HEK293 (cell line): ENCODE data around the gene HMGA1.

Experiments
- CTCF ChIA-PET: fragments of 350-600 bp; formaldehyde crosslinking; extraction: SDS; loops from one replicate; lab custom pipeline; 2021; ENCODE audit warnings: antibody characterized with exemption; lab: Yijun Ruan, JAX
- POLR2A ChIA-PET: fragments of 300-600 bp; formaldehyde crosslinking; extraction: SDS; loops from one replicate; lab custom pipeline; 2020; ENCODE audit warnings: antibody characterized with exemption, inconsistent platforms; lab: Yijun Ruan, JAX
- H3K27ac ChIP-seq: fragments of 200-500 bp; sonication (Bioruptor generic); 2 replicates; pipeline ENCODE4 v1.5.1; 2014; ENCODE audit warnings: low read depth, low read length, control low read depth, inconsistent platforms; ENCODE audit errors: extremely low read depth
- H3K36me3 ChIP-seq, 2 experiments: fragments of 200-500 bp in 1 of 2; sonication (Bioruptor generic) in 1 of 2; 1 replicate in 1 of 2; 2 replicates in 1 of 2; pipeline ENCODE4 v1.5.1; 2014 to 2017; ENCODE audit warnings: inconsistent platforms in 2 of 2, low read length in 2 of 2; ENCODE audit not compliant: control insufficient read depth in 2 of 2, insufficient read depth in 1 of 2
- H3K4me1 ChIP-seq: fragments of 200-500 bp; sonication (Bioruptor generic); 2 replicates; pipeline ENCODE4 v1.5.1; 2014; ENCODE audit warnings: mild to moderate bottlenecking, low read length, inconsistent platforms; ENCODE audit not compliant: control insufficient read depth, insufficient read depth
- H3K4me3 ChIP-seq: 2 replicates; pipeline ENCODE4 v1.5.1; 2011; ENCODE audit warnings: low read depth, mild to moderate bottlenecking, control low read depth, low read length, moderate library complexity
- H3K9me3 ChIP-seq: fragments of 200-500 bp; sonication (Bioruptor generic); 2 replicates; pipeline ENCODE4 v1.5.1; 2014; ENCODE audit warnings: low read depth, low read length, inconsistent platforms; ENCODE audit not compliant: control insufficient read depth, insufficient read depth
- EGR2 ChIP-seq: fragments of 450-650 bp; formaldehyde crosslinking; IDR thresholded peaks from 2 replicates; pipeline ENCODE4 v1.5.1; 2016; ENCODE audit warnings: low read depth, missing biosample characterization, missing genetic modification characterization
- HOXC10 ChIP-seq: sonication (generic); formaldehyde crosslinking; IDR thresholded peaks from 2 replicates; pipeline ENCODE4 v1.8.1; 2023; ENCODE audit warnings: mild to moderate bottlenecking, missing genetic modification reagents
- MEIS1 ChIP-seq: sonication (generic); formaldehyde crosslinking; IDR thresholded peaks from 2 replicates; pipeline ENCODE4 v1.8.1; 2022; ENCODE audit warnings: missing genetic modification reagents, mild to moderate bottlenecking, borderline replicate concordance
- MZF1 ChIP-seq: fragments of 450-650 bp; formaldehyde crosslinking; IDR thresholded peaks from 2 replicates; pipeline ENCODE4 v1.5.1; 2017; ENCODE audit warnings: missing biosample characterization, missing genetic modification characterization, borderline replicate concordance
- SCRT1 ChIP-seq: fragments of 450-650 bp; formaldehyde crosslinking; IDR thresholded peaks from 2 replicates; pipeline ENCODE4 v1.5.1; 2016; ENCODE audit warnings: missing biosample characterization, missing genetic modification characterization, borderline replicate concordance
- YY2 ChIP-seq: fragments of 450-650 bp; formaldehyde crosslinking; IDR thresholded peaks from 2 replicates; pipeline ENCODE4 v1.5.1; 2016; ENCODE audit warnings: missing biosample characterization, missing genetic modification characterization
- ZNF121 ChIP-seq: fragments of 450-650 bp; formaldehyde crosslinking; IDR thresholded peaks from 2 replicates; pipeline ENCODE4 v1.5.1; 2016; ENCODE audit warnings: missing biosample characterization, missing genetic modification characterization
- ZNF132 ChIP-seq: fragments of 450-650 bp; formaldehyde crosslinking; IDR thresholded peaks from 2 replicates; pipeline ENCODE4 v1.5.1; 2017; ENCODE audit warnings: missing biosample characterization, missing genetic modification characterization, borderline replicate concordance
- ZNF2 ChIP-seq: fragments of 450-650 bp; formaldehyde crosslinking; IDR thresholded peaks from 2 replicates; pipeline ENCODE4 v1.5.1; 2016; ENCODE audit warnings: missing biosample characterization, missing genetic modification characterization
- ZNF433 ChIP-seq: fragments of 450-650 bp; formaldehyde crosslinking; IDR thresholded peaks from 2 replicates; pipeline ENCODE4 v1.5.1; 2016; ENCODE audit warnings: missing biosample characterization, missing genetic modification characterization, low read depth
- ZNF521 ChIP-seq: fragments of 450-650 bp; formaldehyde crosslinking; IDR thresholded peaks from 2 replicates; pipeline ENCODE4 v1.5.1; 2017; ENCODE audit warnings: missing biosample characterization, mild to moderate bottlenecking, missing genetic modification characterization
- ZNF530 ChIP-seq: fragments of 450-650 bp; formaldehyde crosslinking; IDR thresholded peaks from 2 replicates; pipeline ENCODE4 v1.5.1; 2016; ENCODE audit warnings: low read depth, missing biosample characterization, missing genetic modification characterization
- ZNF548 ChIP-seq: fragments of 450-650 bp; formaldehyde crosslinking; IDR thresholded peaks from 2 replicates; pipeline ENCODE4 v1.5.1; 2016; ENCODE audit warnings: missing biosample characterization, missing genetic modification characterization
- ZNF677 ChIP-seq: fragments of 450-650 bp; IDR thresholded peaks from 2 replicates; pipeline ENCODE4 v1.5.0; 2018; ENCODE audit warnings: missing biosample characterization, mild to moderate bottlenecking, missing genetic modification characterization, moderate library complexity
- ZNF843 ChIP-seq: fragments of 450-650 bp; formaldehyde crosslinking; IDR thresholded peaks from 2 replicates; pipeline ENCODE4 v1.5.1; 2016; ENCODE audit warnings: missing biosample characterization, missing genetic modification characterization
- ZXDB ChIP-seq: fragments of 450-650 bp; formaldehyde crosslinking; IDR thresholded peaks from 2 replicates; pipeline ENCODE4 v1.5.1; 2016; ENCODE audit warnings: missing biosample characterization, missing genetic modification characterization
- TF ChIP-seq, protein P1 (sequence below): fragments of 450-650 bp; formaldehyde crosslinking; IDR thresholded peaks from 2 replicates; pipeline ENCODE4 v1.5.1; 2016; ENCODE audit warnings: missing biosample characterization, missing genetic modification characterization
- TF ChIP-seq, protein P2 (sequence below): fragments of 450-650 bp; formaldehyde crosslinking; IDR thresholded peaks from 2 replicates; pipeline ENCODE4 v1.5.1; 2017; ENCODE audit warnings: missing biosample characterization, missing genetic modification characterization
- TF ChIP-seq, protein P3 (sequence below): fragments of 450-650 bp; formaldehyde crosslinking; IDR thresholded peaks from 2 replicates; pipeline ENCODE4 v1.5.1; 2016; ENCODE audit warnings: missing biosample characterization, missing genetic modification characterization
- TF ChIP-seq, protein P4 (sequence below): fragments of 450-650 bp; IDR thresholded peaks from 2 replicates; pipeline ENCODE4 v1.5.1; 2018; ENCODE audit warnings: missing biosample characterization, mild to moderate bottlenecking, missing genetic modification characterization

HMGA1 gene

DNA sequence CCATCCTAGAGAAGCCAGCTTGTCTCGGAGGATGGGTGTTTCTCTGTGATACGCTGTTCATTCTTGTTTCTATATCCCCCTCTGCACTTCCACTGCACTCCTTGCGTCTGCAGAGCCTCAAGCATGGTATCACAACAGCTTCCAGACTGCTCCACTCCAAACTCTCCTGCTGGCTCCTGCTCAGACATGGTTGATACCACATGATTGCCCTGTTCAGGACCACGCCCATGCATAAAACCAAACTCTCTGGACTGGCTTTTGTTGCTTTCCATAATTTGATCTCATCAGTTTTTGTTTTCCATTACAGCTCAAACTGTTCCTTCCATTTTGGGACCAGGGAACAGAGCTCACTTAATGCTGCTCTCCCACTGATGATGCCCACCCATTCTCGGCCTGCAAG, 42.2 kb downstream of the HMGA1 start:
- no peaks in the 10 kb centered on the region for H3K4me1 ChIP-seq
- H3K27ac ChIP-seq: no peak overlapping the region
- ChIA-PET CTCF (no interaction called here), POLR2A (no interaction called here)
- TF ChIP-seq EGR2 (tag by site-specific recombination) (no peak), ZNF121 (tag by site-specific recombination) (no peak), ZNF677 (no peak), ZNF843 (tag by site-specific recombination) (no peak), MZF1 (tag by site-specific recombination) (no peak), ZXDB (tag by site-specific recombination) (no peak)
- TF ChIP-seq, protein P1, sequence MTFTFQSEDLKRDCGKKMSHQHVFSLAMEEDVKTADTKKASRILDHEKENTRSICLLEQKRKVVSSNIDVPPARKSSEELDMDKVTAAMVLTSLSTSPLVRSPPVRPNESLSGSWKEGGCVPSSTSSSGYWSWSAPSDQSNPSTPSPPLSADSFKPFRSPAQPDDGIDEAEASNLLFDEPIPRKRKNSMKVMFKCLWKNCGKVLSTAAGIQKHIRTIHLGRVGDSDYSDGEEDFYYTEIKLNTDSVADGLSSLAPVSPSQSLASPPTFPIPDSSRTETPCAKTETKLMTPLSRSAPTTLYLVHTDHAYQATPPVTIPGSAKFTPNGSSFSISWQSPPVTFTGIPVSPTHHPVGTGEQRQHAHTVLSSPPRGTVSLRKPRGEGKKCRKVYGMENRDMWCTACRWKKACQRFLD: no peak
- no peaks in the 10 kb centered on the region for H3K9me3 ChIP-seq
- no peak overlapping the region for H3K4me3 ChIP-seq
- peaks cover 0 to 7% of the 10 kb centered on the region in 2 experiments; a peak in 1 of 3 replicates for H3K36me3 ChIP-seq

DNA sequence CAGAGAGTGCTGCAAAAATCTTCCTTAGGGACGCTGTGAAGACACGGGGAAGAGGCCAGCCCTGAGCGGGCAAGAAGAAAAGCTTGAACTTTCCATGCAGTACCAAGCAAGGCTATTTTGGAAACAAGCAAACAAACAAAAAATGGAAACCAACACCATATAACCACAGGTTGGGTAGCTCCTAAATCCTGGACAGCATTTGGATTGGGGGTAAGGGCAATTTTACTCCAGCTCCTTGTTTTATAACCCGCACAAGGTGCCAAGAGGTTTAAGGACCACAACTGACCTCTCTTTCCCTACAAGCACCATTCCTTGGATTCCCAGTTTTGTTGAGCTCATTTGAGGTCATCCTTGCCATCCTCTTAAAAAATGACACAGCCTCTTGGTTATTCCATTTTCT, 43.5 kb downstream of the HMGA1 start:
- TF ChIP-seq ZNF2 (tag by site-specific recombination): no peak
- no peak for TF ChIP-seq ZNF521 (tag by site-specific recombination)
- no peak for TF ChIP-seq SCRT1 (tag by site-specific recombination)
- no peak for TF ChIP-seq MEIS1 (CRISPR knock-in tag)
- TF ChIP-seq, protein P2, sequence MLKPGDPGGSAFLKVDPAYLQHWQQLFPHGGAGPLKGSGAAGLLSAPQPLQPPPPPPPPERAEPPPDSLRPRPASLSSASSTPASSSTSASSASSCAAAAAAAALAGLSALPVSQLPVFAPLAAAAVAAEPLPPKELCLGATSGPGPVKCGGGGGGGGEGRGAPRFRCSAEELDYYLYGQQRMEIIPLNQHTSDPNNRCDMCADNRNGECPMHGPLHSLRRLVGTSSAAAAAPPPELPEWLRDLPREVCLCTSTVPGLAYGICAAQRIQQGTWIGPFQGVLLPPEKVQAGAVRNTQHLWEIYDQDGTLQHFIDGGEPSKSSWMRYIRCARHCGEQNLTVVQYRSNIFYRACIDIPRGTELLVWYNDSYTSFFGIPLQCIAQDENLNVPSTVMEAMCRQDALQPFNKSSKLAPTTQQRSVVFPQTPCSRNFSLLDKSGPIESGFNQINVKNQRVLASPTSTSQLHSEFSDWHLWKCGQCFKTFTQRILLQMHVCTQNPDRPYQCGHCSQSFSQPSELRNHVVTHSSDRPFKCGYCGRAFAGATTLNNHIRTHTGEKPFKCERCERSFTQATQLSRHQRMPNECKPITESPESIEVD: no peak
- no peak for TF ChIP-seq ZNF530
- TF ChIP-seq, protein P3, sequence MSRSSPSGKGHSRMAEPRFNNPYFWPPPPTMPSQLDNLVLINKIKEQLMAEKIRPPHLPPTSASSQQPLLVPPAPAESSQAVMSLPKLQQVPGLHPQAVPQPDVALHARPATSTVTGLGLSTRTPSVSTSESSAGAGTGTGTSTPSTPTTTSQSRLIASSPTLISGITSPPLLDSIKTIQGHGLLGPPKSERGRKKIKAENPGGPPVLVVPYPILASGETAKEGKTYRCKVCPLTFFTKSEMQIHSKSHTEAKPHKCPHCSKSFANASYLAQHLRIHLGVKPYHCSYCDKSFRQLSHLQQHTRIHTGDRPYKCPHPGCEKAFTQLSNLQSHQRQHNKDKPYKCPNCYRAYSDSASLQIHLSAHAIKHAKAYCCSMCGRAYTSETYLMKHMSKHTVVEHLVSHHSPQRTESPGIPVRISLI: no peak
- TF ChIP-seq YY2 (tag by site-specific recombination): no peak
- no peak for TF ChIP-seq ZNF548 (tag by site-specific recombination)
- TF ChIP-seq, all 188 proteins: peak for 0
- Histone ChIP-seq H3K36me3 (peaks cover 0 to 12% of the 10 kb centered on the region in 2 experiments; a peak in 1 of 3 replicates), H3K4me1 (no peaks in the 10 kb centered on the region), H3K9me3 (no peaks in the 10 kb centered on the region), H3K4me3 (no peak overlapping the region), H3K27ac (no peak overlapping the region)
- ChIA-PET CTCF (no interaction called here), POLR2A (no interaction called here)

DNA sequence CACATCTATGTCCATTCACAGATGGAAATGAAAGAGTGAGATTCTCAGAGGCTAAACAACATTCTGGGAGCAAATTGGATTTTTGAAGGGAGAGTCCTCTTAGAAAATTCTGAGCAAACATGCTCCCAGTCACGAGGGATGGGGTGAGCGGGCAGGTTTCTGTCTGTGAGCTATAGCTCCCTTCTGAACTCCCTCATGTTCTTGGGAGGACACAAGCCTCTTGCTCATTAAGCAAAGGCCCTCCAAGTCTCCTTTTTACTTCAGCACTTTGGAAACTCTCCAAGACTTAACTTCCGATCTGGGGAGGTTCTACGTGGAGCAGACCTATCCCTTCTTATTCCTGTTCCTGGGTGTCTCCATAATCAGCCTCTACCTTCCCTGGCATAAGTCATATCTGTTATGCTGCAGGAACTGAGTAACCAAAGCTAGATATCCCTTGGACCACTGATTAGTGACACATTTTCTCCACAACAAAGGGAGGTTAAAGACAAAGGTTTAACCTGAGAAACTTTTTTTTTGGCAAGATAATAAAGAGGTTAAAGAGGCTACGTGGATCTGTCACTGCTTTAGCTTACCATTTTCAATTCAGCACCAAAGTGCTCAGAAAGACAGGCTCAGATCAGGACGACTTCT, 45.1 kb downstream of the HMGA1 start:
- H3K27ac ChIP-seq: no peak overlapping the region
- CTCF ChIA-PET: interaction anchor here (0.6 kb wide), 2 partner anchors 503 to 1250 kb away, joined by 3 read pairs; no protein-coding TSS in a partner anchor
- POLR2A ChIA-PET: no interaction called here
- TF ChIP-seq, protein P4, sequence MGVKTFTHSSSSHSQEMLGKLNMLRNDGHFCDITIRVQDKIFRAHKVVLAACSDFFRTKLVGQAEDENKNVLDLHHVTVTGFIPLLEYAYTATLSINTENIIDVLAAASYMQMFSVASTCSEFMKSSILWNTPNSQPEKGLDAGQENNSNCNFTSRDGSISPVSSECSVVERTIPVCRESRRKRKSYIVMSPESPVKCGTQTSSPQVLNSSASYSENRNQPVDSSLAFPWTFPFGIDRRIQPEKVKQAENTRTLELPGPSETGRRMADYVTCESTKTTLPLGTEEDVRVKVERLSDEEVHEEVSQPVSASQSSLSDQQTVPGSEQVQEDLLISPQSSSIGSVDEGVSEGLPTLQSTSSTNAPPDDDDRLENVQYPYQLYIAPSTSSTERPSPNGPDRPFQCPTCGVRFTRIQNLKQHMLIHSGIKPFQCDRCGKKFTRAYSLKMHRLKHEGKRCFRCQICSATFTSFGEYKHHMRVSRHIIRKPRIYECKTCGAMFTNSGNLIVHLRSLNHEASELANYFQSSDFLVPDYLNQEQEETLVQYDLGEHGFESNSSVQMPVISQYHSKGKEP (tag by site-specific recombination): no peak
- TF ChIP-seq ZNF433 (no peak), HOXC10 (CRISPR knock-in tag) (no peak), ZNF132 (no peak)
- TF ChIP-seq, all 188 proteins: peak for 0
- no peak overlapping the region for H3K4me3 ChIP-seq
- H3K9me3 ChIP-seq: no peaks in the 10 kb centered on the region
- H3K36me3 ChIP-seq: peaks cover 0 to 12% of the 10 kb centered on the region in 2 experiments; a peak in 1 of 3 replicates
- H3K4me1 ChIP-seq: no peaks in the 10 kb centered on the region
